NCI-H1417 treated with DMSO at 0.1 percent for 48 hours (cell line): ENCODE measurements around the gene GRWD1.

Source experiments
- DNase-seq: peaks from one replicate; lab custom pipeline; 2025; lab: John Stamatoyannopoulos, UW

GRWD1 gene

GRCh38 chr19:48456864-48457263 is 11.1 kb downstream of the GRWD1 start:
- no peak for DNase-seq

- DNase-seq: no peak
Observed at GRCh38 chr19:48458016-48458415, 12.2 kb downstream of the GRWD1 start.

- DNase-seq: no peak
Observed at GRCh38 chr19:48461651-48461981, 15.8 kb downstream of the GRWD1 start.

- DNase-seq: no peak
Observed at GRCh38 chr19:48461982-48462655, 16.3 kb downstream of the GRWD1 start.

- DNase-seq: no peak
Observed at GRCh38 chr19:48465215-48465614, 19.4 kb downstream of the GRWD1 start.

- DNase-seq: no peak
Observed at GRCh38 chr19:48466561-48467325, 21.0 kb downstream of the GRWD1 start.

GRCh38 chr19:48468772-48469288 is 23.0 kb downstream of the GRWD1 start:
- DNase-seq: peak; percentile 98

- no peak for DNase-seq
Observed at GRCh38 chr19:48469289-48469881, 23.6 kb downstream of the GRWD1 start, which contains the start of gene CYTH2. Gene CYTH2 (plus strand): TSS chr19:48469369. CDS start chr19:48469508, 139 bp downstream.

GRCh38 chr19:48469934-48470680 is 24.3 kb downstream of the GRWD1 start:
- no peak for DNase-seq

GRCh38 chr19:48470856-48471255 is 25.1 kb downstream of the GRWD1 start:
- DNase-seq: no peak

- no peak for DNase-seq
Observed at GRCh38 chr19:48471836-48472235, 26.1 kb downstream of the GRWD1 start.

GRCh38 chr19:48473161-48473966 is 27.6 kb downstream of the GRWD1 start:
- no peak for DNase-seq

GRCh38 chr19:48474084-48474592 is 28.4 kb downstream of the GRWD1 start:
- no peak for DNase-seq

GRCh38 chr19:48475369-48476068 is 29.7 kb downstream of the GRWD1 start:
- no peak for DNase-seq

- no peak for DNase-seq
Observed at GRCh38 chr19:48476176-48476575, 30.4 kb downstream of the GRWD1 start.

GRCh38 chr19:48477067-48477685 is 31.4 kb downstream of the GRWD1 start:
- DNase-seq: no peak

GRCh38 chr19:48477698-48478338 is 32.0 kb downstream of the GRWD1 start:
- no peak for DNase-seq

- DNase-seq: no peak
Observed at GRCh38 chr19:48478339-48479256, 32.8 kb downstream of the GRWD1 start.
